ENCODE results near the gene IGF2BP3.

IGF2BP3 gene

DNA sequence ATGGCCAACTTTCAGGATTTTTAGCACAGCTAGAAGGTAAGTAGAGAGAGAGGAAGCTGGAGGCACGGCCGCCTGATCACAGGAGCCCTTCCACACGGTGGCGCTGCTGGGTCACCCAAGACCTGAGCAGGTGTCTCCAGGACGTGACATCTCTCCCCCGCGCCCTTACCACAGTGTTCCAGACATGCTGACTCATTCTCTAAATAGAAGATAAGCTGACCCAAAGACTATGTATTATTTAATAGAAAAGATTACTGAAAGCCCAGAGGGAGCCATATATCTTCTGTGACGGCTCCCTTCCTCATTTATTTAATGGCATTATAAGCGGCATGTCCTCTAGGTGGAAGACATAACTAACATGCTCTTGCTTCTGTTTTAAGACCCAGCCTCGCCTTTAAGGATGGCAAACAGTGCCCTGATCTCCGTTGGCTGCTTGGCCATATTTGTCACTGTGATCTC is 197.1 kb downstream of the IGF2BP3 start:
- Mint-ChIP-seq H3K27ac (peak overlapping the region in 1 of 2 donors; percentile 83), H3K4me1 (peaks cover 25% of the 10 kb centered on the region), H3K27me3 (peaks cover 8% of the 10 kb centered on the region), H3K4me3 (peak overlapping the region; percentile 80), H3K9me3 (no peaks in the 10 kb centered on the region)
- DNase-seq (peak; percentile 83 to 89), ATAC-seq (peak; percentile 98)

DNA sequence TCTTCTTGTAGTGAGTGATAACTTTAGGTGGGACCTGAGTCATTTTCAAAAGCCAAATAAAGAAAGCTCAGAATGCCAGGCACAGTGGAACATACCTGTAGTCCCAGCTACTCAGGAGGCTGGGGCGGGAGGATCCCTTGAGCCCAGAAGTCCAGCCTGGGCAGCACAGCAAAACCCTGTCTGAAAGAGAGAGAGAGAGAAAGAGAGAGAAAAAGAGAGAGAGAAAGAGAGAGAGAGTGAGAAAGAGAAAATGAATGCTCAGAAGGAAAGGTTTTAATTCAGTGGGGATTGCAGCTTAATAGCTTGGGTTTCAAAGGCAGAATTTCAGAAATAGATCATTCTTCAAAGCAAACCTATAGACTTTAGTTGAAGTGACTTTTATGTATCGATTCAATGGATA is 198.0 kb downstream of the IGF2BP3 start:
- DNase-seq, result no peak
- Mint-ChIP-seq H3K27me3 (peaks cover 8% of the 10 kb centered on the region), H3K9me3 (no peaks in the 10 kb centered on the region), H3K4me1 (peaks cover 25% of the 10 kb centered on the region), H3K4me3 (no peak overlapping the region), H3K27ac (no peak overlapping the region)
- no peak for ATAC-seq

DNA sequence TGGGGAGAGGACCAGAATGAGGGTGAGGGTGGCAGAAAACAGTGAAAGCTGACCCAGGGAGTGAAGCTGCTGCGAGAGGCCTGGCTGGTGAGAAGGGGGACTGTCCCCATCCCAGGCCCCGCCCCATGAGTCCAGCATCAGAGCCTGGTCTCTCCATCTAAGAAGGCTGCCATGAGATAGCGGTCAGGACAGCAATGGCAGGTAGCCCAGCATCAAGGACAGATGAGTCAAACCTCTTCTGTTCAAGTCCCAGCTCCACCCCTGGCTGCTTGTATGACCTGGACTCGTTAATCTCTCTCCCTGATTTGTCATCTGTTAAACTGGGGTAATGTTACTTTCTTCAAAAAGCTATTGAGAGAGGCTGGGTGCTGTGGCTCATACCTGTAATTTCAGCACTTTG is 201.5 kb downstream of the IGF2BP3 start:
- H3K9me3 Mint-ChIP-seq, result no peaks in the 10 kb centered on the region
- H3K27me3 Mint-ChIP-seq, result peaks cover 8% of the 10 kb centered on the region
- no peak overlapping the region for H3K4me3 Mint-ChIP-seq
- H3K4me1 Mint-ChIP-seq, result peaks cover 18% of the 10 kb centered on the region
- no peak for ATAC-seq
- no peak for DNase-seq
- no peak overlapping the region for H3K27ac Mint-ChIP-seq

DNA sequence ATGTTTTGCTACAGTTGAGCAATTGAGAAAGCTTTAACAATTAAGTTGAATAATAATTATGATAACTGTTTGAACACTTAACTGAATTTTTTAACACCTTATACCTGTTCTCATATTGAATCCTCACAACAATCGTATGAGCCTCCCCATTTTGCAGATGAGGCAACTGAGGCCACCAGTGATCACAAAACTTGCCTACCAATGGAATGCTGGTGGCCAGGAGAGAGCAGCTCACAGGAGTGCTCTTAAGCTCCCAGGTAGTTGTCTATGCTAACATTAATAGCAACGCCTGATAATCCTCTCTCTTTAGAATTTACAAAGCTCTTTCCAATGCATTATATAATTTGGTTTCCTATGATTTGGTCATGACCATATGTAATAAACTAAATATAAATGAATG is 202.1 kb downstream of the IGF2BP3 start:
- Mint-ChIP-seq H3K27ac (no peak overlapping the region), H3K9me3 (no peaks in the 10 kb centered on the region), H3K4me3 (no peak overlapping the region), H3K4me1 (peaks cover 12% of the 10 kb centered on the region), H3K27me3 (peaks cover 8% of the 10 kb centered on the region)
- no peak for ATAC-seq
- no peak for DNase-seq

DNA sequence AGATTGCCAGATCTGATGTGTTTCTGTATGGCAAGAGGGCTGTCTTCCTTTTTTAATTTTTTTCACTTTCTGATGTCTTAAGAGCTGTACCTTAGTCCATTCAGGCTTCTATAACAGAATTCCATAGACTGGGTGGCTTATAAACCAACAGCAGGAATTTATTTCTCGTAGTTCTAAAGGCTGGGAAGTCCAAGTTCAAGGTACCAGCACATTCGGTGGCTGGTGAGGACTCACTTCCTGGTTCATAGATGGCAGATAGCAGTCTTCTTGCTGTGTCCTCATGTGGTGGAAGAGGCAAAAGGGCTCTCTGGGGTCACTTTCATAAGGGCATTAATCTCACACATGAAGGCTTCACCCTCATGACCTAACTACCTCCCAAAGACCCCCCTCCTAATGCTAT is 202.9 kb downstream of the IGF2BP3 start:
- Mint-ChIP-seq H3K27me3 (peaks cover 5% of the 10 kb centered on the region), H3K4me1 (peaks cover 4% of the 10 kb centered on the region), H3K9me3 (no peaks in the 10 kb centered on the region), H3K4me3 (no peak overlapping the region), H3K27ac (no peak overlapping the region)
- no peak for ATAC-seq
- DNase-seq, result no peak

DNA sequence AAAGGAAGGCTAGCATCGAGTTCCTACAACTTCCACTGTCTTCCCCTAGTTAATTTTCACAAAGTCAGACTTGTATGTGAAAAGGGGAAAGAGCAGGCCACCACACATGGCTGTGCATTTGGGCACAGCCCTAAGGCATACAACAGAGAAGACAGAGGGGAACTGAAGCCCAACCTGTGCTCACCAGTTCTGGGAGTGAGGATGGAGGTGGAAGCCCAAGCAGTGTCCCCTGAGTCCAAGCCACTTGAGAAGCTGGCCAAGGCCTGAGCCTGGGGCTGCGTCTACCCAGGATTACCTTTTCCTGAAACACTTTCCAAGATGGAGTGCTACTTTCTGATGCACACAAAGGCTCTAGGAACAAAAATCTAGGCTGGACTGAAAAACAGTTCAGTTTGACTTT is 203.4 kb downstream of the IGF2BP3 start:
- Mint-ChIP-seq H3K9me3 (no peaks in the 10 kb centered on the region), H3K4me1 (no peaks in the 10 kb centered on the region), H3K27me3 (peaks cover 1% of the 10 kb centered on the region), H3K4me3 (no peak overlapping the region), H3K27ac (no peak overlapping the region)
- ATAC-seq (no peak), DNase-seq (no peak)

DNA sequence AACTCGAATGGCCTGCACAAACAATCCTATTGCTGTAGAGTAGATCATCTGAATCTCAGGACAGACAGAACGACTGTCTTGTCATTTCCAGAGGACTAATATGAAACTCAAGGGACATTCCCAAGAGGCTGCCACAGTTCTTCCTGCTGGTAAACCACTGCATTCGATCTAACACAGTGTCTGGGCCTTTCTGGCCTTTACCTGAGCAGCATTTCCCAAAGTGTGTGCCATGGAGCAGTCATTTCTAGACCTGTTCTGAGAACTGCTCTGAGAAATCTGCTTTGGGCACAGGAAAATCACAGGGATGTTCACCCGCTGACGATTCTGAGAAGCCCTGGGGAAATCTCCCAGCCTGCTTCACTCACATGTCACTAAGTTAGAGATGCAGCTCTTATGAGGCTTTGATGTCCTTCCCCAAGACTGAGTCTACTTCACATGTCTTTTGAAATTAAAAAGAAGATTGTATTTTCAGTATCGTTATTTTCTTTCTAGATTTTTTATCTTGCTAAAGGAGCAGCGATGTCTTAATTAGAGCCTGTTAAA is 205.3 kb downstream of the IGF2BP3 start:
- Mint-ChIP-seq H3K4me1 (no peaks in the 10 kb centered on the region), H3K27me3 (no peaks in the 10 kb centered on the region), H3K4me3 (no peak overlapping the region), H3K27ac (no peak overlapping the region), H3K9me3 (no peaks in the 10 kb centered on the region)
- DNase-seq, result no peak
- no peak for ATAC-seq

DNA sequence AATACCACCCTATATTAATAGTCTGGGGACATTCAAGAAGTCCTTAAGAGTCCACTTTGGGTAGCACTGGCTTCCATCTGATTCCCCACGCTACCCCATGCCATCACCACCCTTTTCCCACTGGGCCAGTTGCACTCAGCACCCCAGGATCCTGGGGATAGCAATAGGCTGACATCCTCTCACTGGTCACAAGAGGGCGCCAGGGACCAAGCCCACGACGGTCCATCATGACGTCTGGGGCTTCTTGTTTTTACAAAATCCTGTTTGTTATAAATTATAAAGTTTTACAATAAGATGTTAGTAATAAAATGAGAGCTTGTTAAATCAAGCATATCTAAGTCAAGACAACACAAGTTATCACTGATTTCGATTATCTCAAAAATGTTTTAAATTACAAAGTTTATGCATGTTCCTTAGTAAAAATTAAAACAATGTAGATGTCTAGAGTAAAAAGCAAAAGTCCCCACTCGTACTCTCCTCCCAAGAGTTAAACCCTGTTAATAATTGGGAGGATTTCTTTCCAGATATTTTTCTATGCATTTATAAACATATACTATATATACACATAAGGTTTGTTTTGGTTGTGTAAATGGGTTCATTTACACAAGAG is 208.3 kb downstream of the IGF2BP3 start:
- Mint-ChIP-seq H3K4me1 (no peaks in the 10 kb centered on the region), H3K27ac (no peak overlapping the region), H3K27me3 (peaks cover 16% of the 10 kb centered on the region), H3K9me3 (no peaks in the 10 kb centered on the region), H3K4me3 (no peak overlapping the region)
- ATAC-seq (peak; percentile 81), DNase-seq (peak; percentile 50 to 55)

DNA sequence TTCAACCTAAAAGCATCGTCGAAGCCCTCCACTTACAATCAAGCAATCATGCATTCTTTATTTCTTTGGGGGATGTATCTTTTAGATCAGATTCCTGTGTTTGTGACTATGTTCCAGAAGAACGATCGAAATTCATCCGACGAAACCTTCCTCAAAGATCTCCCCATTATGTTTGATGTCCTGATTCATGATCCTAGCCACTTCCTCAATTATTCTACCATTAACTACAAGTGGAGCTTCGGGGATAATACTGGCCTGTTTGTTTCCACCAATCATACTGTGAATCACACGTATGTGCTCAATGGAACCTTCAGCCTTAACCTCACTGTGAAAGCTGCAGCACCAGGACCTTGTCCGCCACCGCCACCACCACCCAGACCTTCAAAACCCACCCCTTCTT is 209.9 kb downstream of the IGF2BP3 start:
- Mint-ChIP-seq H3K9me3 (no peaks in the 10 kb centered on the region), H3K4me1 (no peaks in the 10 kb centered on the region), H3K4me3 (no peak overlapping the region), H3K27me3 (peaks cover 16% of the 10 kb centered on the region), H3K27ac (no peak overlapping the region)
- DNase-seq (no peak), ATAC-seq (no peak)
